Measurements from ENCODE around the gene FOXN3.

GRCh38 chr14:89400529-89400928 lies 16.5 kb downstream of the FOXN3 start:
- TF ChIP-seq TARDBP (IDR thresholded peaks at IDR 0.05) (no peak), ZNF384 (IDR thresholded peaks at IDR 0.05) (no peak)
